Sciatic nerve (tissue), 2 donors: ENCODE results near the gene SEC23B. TPM values are rescaled to one million over a fixed set of nuclear protein-coding genes. Genes with fewer than 3 reads are reported as not detected.
A peak's percentile ranks its signal among the peaks of the same experiment; 100 is the strongest.
"Not testable (repeated sequence)": the region's sequence is repeated elsewhere in the genome, so short reads cannot be mapped to it uniquely, and the experiment has no call there.

Experiments used
- ATAC-seq: fragments of 200-7000 bp; cut with Tn5 transposase; one replicate; pipeline ENCODE4 v1.9.1; 2020; ENCODE audit warnings: mild to moderate bottlenecking, moderate library complexity
- DNase-seq: peaks from one replicate; pipeline ENCODE4 v3.0.0-alpha.2; 2020; ENCODE audit warnings: low spot score
- intact Hi-C: fragments of 100-400 bp; cut with DNase I; formaldehyde crosslinking; loops from one replicate; pipeline ENCODE4 v1.14.2; 2022
- total RNA-seq: library from RNA; stranded (reverse); fragmentation: NEBNext Ultra II Directional; extraction: Animal tissue kit (Norgen Biotek cat#: 25700); gene quantifications from one replicate; pipeline ENCODE4 v1.2.1, GENCODE V29; 2021
- donor health status: DM: no; HTN: no; CAD: no.
- donor health status: DM: no; HTN: no; CAD: no.

The SEC23B gene
- total RNA-seq, 1 donor from 2014 or later = 35.4 TPM

GRCh38 chr20:18522066-18522465 is 14.3 kb downstream of the SEC23B start:
- ATAC-seq, DNase-seq, intact Hi-C loops: not testable (repeated sequence)

- intact Hi-C loops = no loop called here
- DNase-seq (no peak), ATAC-seq (no peak)
Observed at GRCh38 chr20:18523066-18523465, 15.3 kb downstream of the SEC23B start.

GRCh38 chr20:18524646-18525045 is 16.9 kb downstream of the SEC23B start:
- no peak for ATAC-seq
- no peak for DNase-seq
- intact Hi-C loops = no loop called here

GRCh38 chr20:18526761-18527160 is 19.0 kb downstream of the SEC23B start:
- ATAC-seq, intact Hi-C loops, DNase-seq: not testable (repeated sequence)

GRCh38 chr20:18527339-18527738 is 19.6 kb downstream of the SEC23B start:
- intact Hi-C loops = no loop called here
- no peak for DNase-seq
- ATAC-seq = no peak

- intact Hi-C loops = no loop called here
- ATAC-seq = no peak
- no peak for DNase-seq
Observed at GRCh38 chr20:18527836-18528235, 20.1 kb downstream of the SEC23B start.

- ATAC-seq (no peak), DNase-seq (no peak)
- intact Hi-C loops = no loop called here
Observed at GRCh38 chr20:18529041-18529440, 21.3 kb downstream of the SEC23B start.

GRCh38 chr20:18532626-18533025 is 24.9 kb downstream of the SEC23B start:
- DNase-seq (no peak), ATAC-seq (no peak)
- intact Hi-C loops = no loop called here

- intact Hi-C loops = no loop called here
- no peak for ATAC-seq
- DNase-seq = no peak
Observed at GRCh38 chr20:18533491-18533890, 25.8 kb downstream of the SEC23B start.

- no peak for DNase-seq
- ATAC-seq = no peak
- intact Hi-C loops = no loop called here
Observed at GRCh38 chr20:18533978-18534644, 26.4 kb downstream of the SEC23B start.

- ATAC-seq = no peak
- intact Hi-C loops = no loop called here
- no peak for DNase-seq
Observed at GRCh38 chr20:18537651-18538050, 29.9 kb downstream of the SEC23B start.

- DNase-seq (no peak), ATAC-seq (no peak)
- intact Hi-C loops = no loop called here
Observed at GRCh38 chr20:18541741-18542140, 34.0 kb downstream of the SEC23B start.

GRCh38 chr20:18543216-18543615 is 35.5 kb downstream of the SEC23B start:
- DNase-seq (no peak), ATAC-seq (no peak)
- intact Hi-C loops = no loop called here

GRCh38 chr20:18543932-18544331 is 36.2 kb downstream of the SEC23B start:
- DNase-seq = no peak
- intact Hi-C loops = no loop called here
- no peak for ATAC-seq

- no peak for DNase-seq
- intact Hi-C loops = no loop called here
- no peak for ATAC-seq
Observed at GRCh38 chr20:18545566-18545965, 37.8 kb downstream of the SEC23B start.

- intact Hi-C loops = no loop called here
- ATAC-seq = no peak
Observed at GRCh38 chr20:18548465-18548864, 40.7 kb downstream of the SEC23B start.

GRCh38 chr20:18553746-18554145 is 46.0 kb downstream of the SEC23B start:
- DNase-seq = no peak
- no peak for ATAC-seq
- intact Hi-C loops = no loop called here

More at GRCh38 chr20:18548465-18548864, 40.7 kb downstream of the SEC23B start:
- no peak for DNase-seq

- intact Hi-C loops = no loop called here
- DNase-seq (peak; percentile 96), ATAC-seq (peak; percentile 99)
Observed at GRCh38 chr20:18566892-18567738, 59.4 kb downstream of the SEC23B start, which contains the start of gene SMIM26. Gene SMIM26 (plus strand): TSS chr20:18567432. CDS start chr20:18567479, 47 bp downstream.

GRCh38 chr20:18567739-18568091 is 60.0 kb downstream of the SEC23B start:
- intact Hi-C loops = no loop called here
- peak; percentile 57 for ATAC-seq
- DNase-seq = no peak

GRCh38 chr20:18571009-18571408 is 63.3 kb downstream of the SEC23B start:
- intact Hi-C loops = no loop called here
- DNase-seq = no peak
- ATAC-seq = no peak
